ENCODE results near the gene LEMD2.

DNA sequence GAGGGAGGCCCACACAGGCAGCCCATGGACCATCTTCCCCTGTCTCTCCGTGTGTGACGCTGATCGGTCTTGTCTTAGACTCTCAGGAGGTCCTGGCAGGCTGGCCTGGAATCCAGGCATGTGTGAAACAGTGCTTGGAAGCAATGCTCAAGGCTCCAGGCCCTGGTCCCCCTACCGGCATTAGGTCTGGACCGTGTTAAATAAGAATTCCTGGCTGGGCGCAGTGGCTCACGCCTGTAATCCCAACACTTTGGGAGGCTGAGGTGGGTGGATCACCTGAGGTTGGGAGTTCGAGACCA, 55.3 kb downstream of the LEMD2 start:
- TF ChIP-seq, protein P1, sequence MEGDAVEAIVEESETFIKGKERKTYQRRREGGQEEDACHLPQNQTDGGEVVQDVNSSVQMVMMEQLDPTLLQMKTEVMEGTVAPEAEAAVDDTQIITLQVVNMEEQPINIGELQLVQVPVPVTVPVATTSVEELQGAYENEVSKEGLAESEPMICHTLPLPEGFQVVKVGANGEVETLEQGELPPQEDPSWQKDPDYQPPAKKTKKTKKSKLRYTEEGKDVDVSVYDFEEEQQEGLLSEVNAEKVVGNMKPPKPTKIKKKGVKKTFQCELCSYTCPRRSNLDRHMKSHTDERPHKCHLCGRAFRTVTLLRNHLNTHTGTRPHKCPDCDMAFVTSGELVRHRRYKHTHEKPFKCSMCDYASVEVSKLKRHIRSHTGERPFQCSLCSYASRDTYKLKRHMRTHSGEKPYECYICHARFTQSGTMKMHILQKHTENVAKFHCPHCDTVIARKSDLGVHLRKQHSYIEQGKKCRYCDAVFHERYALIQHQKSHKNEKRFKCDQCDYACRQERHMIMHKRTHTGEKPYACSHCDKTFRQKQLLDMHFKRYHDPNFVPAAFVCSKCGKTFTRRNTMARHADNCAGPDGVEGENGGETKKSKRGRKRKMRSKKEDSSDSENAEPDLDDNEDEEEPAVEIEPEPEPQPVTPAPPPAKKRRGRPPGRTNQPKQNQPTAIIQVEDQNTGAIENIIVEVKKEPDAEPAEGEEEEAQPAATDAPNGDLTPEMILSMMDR (IDR thresholded peaks at IDR 0.05): no peak
- TF ChIP-seq POLR2A (IDR thresholded peaks at IDR 0.05): no peak

Data from thyroid gland (tissue), 4 donors.